HG03378 (cell line): ENCODE measurements around the gene C2CD2L.
"Not testable (repeated sequence)": the region's sequence is repeated elsewhere in the genome, so short reads cannot be mapped to it uniquely, and the experiment has no call there.

Experiments used
- ATAC-seq: cut with Tn5 transposase; IDR thresholded peaks from one replicate; pipeline ENCODE4 v1.9.1; 2021; ENCODE audit warnings: mild to moderate bottlenecking, moderate library complexity; ENCODE audit not compliant: unreplicated experiment

The C2CD2L gene

GRCh38 chr11:119113716-119114115 lies 6.6 kb downstream of the C2CD2L start:
- no peak for ATAC-seq

- ATAC-seq = no peak
Observed at GRCh38 chr11:119114351-119114750, 7.2 kb downstream of the C2CD2L start.

GRCh38 chr11:119115484-119116234 lies 8.5 kb downstream of the C2CD2L start:
- ATAC-seq = no peak

GRCh38 chr11:119116235-119116594 lies 9.1 kb downstream of the C2CD2L start:
- no peak for ATAC-seq

- ATAC-seq = no peak
Observed at GRCh38 chr11:119116601-119117000, 9.5 kb downstream of the C2CD2L start.

- ATAC-seq = no peak
Observed at GRCh38 chr11:119117004-119117706, 10.0 kb downstream of the C2CD2L start.

GRCh38 chr11:119118227-119118626 lies 11.1 kb downstream of the C2CD2L start:
- no peak for ATAC-seq

GRCh38 chr11:119118946-119119345 lies 11.8 kb downstream of the C2CD2L start:
- no peak for ATAC-seq

- no peak for ATAC-seq
Observed at GRCh38 chr11:119120639-119121007, 13.5 kb downstream of the C2CD2L start.

GRCh38 chr11:119121008-119121810 lies 14.1 kb downstream of the C2CD2L start, which contains the start of gene HINFP:
HINFP (plus strand) TSS chr11:119121580; CDS start chr11:119126945, 5,365 bp downstream.
- ATAC-seq = peak; percentile 91

- no peak for ATAC-seq
Observed at GRCh38 chr11:119121811-119122124, 14.6 kb downstream of the C2CD2L start.

GRCh38 chr11:119125821-119126220 lies 18.7 kb downstream of the C2CD2L start:
- no peak for ATAC-seq

GRCh38 chr11:119126675-119127268 lies 19.6 kb downstream of the C2CD2L start:
- ATAC-seq = no peak

- no peak for ATAC-seq
Observed at GRCh38 chr11:119130662-119131061, 23.5 kb downstream of the C2CD2L start.

GRCh38 chr11:119134389-119134978 lies 27.3 kb downstream of the C2CD2L start:
- ATAC-seq = no peak

GRCh38 chr11:119139276-119139675 lies 32.1 kb downstream of the C2CD2L start:
- not testable (repeated sequence) for ATAC-seq

GRCh38 chr11:119144825-119145486 lies 37.8 kb downstream of the C2CD2L start:
- ATAC-seq = no peak

- ATAC-seq = no peak
Observed at GRCh38 chr11:119145551-119145950, 38.4 kb downstream of the C2CD2L start.

- ATAC-seq = no peak
Observed at GRCh38 chr11:119147604-119148333, 40.6 kb downstream of the C2CD2L start.

- no peak for ATAC-seq
Observed at GRCh38 chr11:119148720-119149017, 41.5 kb downstream of the C2CD2L start.
